Ovary (tissue), 9 donors: ENCODE results near the gene TM4SF20. TPM values are rescaled to one million over a fixed set of nuclear protein-coding genes. Genes with fewer than 3 reads are reported as not detected.

Source experiments
- DNase-seq, 5 donors: peaks; one replicate each; pipeline ENCODE4 v3.0.0-alpha.2; 2019 to 2020
- H3K27ac ChIP-seq, 2 donors: fragments of 200-600 bp; one replicate each; pipeline versions ENCODE4 v1.5.1 to v1.8.0; 2019 to 2022
- H3K27me3 ChIP-seq: fragments of 200-600 bp; one replicate; pipeline ENCODE4 v1.8.0; 2022
- H3K36me3 ChIP-seq: fragments of 200-600 bp; sonication (generic); one replicate; pipeline ENCODE4 v1.5.1; 2019
- H3K4me1 ChIP-seq: one replicate; pipeline ENCODE4 v1.8.1; 2013; ENCODE audit warnings: mild to moderate bottlenecking, moderate library complexity; ENCODE audit not compliant: insufficient read depth
- H3K4me3 ChIP-seq: fragments of 200-600 bp; sonication (generic); one replicate; pipeline ENCODE4 v1.5.1; 2017
- H3K9me3 ChIP-seq, 2 donors: fragments of 200-600 bp in 1 of 2; sonication (generic) in 1 of 2; one replicate each; pipeline versions ENCODE4 v1.5.1 to v1.8.1; 2013 to 2019; ENCODE audit warnings: mild to moderate bottlenecking in 1 of 2, moderate library complexity in 1 of 2
- EP300 ChIP-seq: sonication (generic); formaldehyde crosslinking; IDR thresholded peaks from one replicate; pipeline ENCODE4 v1.6.1; 2017; ENCODE audit warnings: antibody characterized with exemption
- POLR2A ChIP-seq: fragments of 450-650 bp; IDR thresholded peaks from one replicate; pipeline ENCODE4 v1.6.1; 2017; ENCODE audit warnings: antibody characterized with exemption, mild to moderate bottlenecking, moderate library complexity
- WGBS, 3 donors: extraction: QIAGEN DNeasy Blood & Tissue Kit in 1 of 3; methylation state at CpG; one replicate each; pipeline versions ENCODE4 v1.1.5 to v1.1.7; 2013 to 2017; 5-methylcytosine and 5-hydroxymethylcytosine counted together
- intact Hi-C, 4 donors: fragments of 100-400 bp; cut with DNase I; formaldehyde crosslinking; loops; one replicate each; pipeline versions ENCODE4 v1.11.0 to v1.15.1; 2022 to 2023
- polyA plus RNA-seq, 2 donors: library from polyadenylated mRNA; stranded (reverse); fragments of 200-250 nt in 1 of 2; fragments of 350-450 nt in 1 of 2; fragmentation: Illumina TruSeq in 1 of 2; extraction: RNeasy Lipid Tissue Mini Kit (QIAGEN cat#74804) in 1 of 2; gene quantifications; one replicate each; pipeline ENCODE4 v1.2.3, GENCODE V29; 2013 to 2014
- total RNA-seq, 7 donors: library from RNA; depleted of rRNA in 2 of 7; stranded (reverse); fragments of >200 nt in 2 of 7; fragmentation: NEBNext Ultra II Directional in 3 of 7; extraction: Animal tissue kit (Norgen Biotek cat#: 25700) in 3 of 7; gene quantifications; one replicate each; pipeline versions ENCODE4 v1.1.0 to v1.2.4, GENCODE V29; 2016 to 2023
- TF ChIP-seq, protein P1 (sequence below), 3 donors: fragments of 450-650 bp in 2 of 3; fragments of 200-600 bp in 1 of 3; IDR thresholded peaks; one replicate each; pipeline versions ENCODE4 v1.5.1 to v1.8.0; 2016 to 2022; ENCODE audit warnings: antibody characterized with exemption in 3 of 3, mild to moderate bottlenecking in 1 of 3
- donor health status: DM: no; HTN: no; CAD: no; lungs with moderate emphysema.
- donor health status: DM: no; HTN: no; CAD: no.
- donor health status: Bipolar disorder and iron deficiency.
- donor health status: DM: yes; HTN: yes; CAD: no.
- donor health status: DM: no; HTN: no; CAD: no.
- donor health status: DM: yes; HTN: yes; CAD: no.

Gene TM4SF20
- total and polyA plus RNA-seq, 9 donors, result 1.4 TPM; not detected in 8

DNA sequence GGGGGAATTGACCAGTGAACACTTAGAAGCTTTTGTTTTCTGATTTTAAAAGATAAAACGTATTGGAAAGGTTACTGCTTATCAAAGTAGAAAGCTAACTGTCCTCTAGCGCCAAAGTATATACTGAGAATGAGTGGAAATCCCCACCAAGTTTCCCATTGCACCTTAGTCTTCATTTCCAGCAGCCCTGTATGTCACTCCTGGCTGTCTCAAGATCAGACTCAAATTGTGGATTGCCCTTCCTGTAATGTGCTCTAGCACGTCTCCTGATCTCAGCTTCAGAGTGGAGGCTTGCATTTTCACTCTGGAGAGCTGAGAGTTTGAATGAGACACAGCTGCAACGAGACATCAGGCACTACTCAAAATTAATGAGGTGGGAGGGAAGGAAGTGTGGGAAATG is 27.5 kb downstream of the TM4SF20 start:
- H3K4me1 ChIP-seq, result no peaks in the 10 kb centered on the region
- intact Hi-C loops, result no loop called here
- no peaks in the 10 kb centered on the region for H3K9me3 ChIP-seq
- no peak overlapping the region for H3K4me3 ChIP-seq
- no peak overlapping the region for H3K27ac ChIP-seq
- no peaks in the 10 kb centered on the region for H3K36me3 ChIP-seq
- TF ChIP-seq EP300 (no peak), POLR2A (no peak)
- TF ChIP-seq, protein P1, sequence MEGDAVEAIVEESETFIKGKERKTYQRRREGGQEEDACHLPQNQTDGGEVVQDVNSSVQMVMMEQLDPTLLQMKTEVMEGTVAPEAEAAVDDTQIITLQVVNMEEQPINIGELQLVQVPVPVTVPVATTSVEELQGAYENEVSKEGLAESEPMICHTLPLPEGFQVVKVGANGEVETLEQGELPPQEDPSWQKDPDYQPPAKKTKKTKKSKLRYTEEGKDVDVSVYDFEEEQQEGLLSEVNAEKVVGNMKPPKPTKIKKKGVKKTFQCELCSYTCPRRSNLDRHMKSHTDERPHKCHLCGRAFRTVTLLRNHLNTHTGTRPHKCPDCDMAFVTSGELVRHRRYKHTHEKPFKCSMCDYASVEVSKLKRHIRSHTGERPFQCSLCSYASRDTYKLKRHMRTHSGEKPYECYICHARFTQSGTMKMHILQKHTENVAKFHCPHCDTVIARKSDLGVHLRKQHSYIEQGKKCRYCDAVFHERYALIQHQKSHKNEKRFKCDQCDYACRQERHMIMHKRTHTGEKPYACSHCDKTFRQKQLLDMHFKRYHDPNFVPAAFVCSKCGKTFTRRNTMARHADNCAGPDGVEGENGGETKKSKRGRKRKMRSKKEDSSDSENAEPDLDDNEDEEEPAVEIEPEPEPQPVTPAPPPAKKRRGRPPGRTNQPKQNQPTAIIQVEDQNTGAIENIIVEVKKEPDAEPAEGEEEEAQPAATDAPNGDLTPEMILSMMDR (IDR thresholded peaks at IDR 0.05), result no peak
- no peak for DNase-seq
- H3K27me3 ChIP-seq, result no peaks in the 10 kb centered on the region
- WGBS, 3 donors, result 57 to 73% (median 69%) methylated on average over 4 of the region's 4 CpGs

DNA sequence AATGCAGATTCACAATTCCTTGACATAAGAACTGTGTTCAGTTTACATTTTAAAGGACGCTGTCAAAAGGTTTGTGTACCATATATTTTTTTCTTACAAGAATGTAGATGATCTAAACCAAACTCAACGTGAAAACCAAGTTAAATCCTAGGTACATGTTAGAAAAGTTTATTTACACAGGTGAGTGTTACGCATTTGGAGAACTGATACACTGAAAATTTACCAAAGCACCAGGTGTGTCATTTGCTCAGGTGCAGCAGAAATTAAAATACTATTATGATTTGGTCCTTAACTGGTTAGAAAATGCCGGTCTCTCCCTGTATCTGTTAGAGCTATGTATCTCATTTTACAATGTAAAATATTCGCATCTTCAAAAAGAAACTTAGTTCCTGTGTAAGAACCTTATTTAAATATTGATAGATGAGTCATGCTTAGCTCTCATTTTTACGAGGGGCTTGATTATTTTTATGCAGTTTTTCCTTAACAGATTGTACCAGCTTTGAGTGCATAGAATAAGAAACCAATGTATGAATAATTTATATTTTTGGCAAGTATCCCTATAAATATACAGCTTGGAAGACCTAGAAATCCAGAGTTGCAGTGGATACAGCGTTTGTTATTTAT is 29.0 kb downstream of the TM4SF20 start:
- TF ChIP-seq POLR2A (no peak), EP300 (no peak)
- TF ChIP-seq, protein P1 (IDR thresholded peaks at IDR 0.05), result no peak

DNA sequence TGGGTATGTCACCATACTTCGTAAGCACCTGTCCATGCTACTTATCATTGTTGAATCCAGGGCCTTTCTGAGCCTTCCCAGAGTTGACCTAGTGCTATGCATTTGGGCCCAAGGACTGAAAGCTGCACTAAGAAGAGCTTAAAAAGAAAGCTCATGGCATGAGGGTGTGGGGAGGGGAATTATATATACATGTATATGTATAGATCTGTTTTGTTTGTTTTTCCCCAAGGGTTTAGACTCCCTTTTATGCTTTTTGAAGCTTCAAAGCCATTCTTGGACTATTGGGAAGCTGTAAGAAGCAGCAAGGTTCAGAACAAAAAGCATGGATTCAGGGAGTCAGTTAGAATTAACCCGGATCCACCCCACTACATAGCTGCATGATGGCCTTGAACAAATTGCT is 30.8 kb downstream of the TM4SF20 start:
- DNase-seq, result no peak
- WGBS, 3 donors, result 66 to 77% (median 74%) methylated on average over 2 of the region's 2 CpGs
- no peaks in the 10 kb centered on the region for H3K4me1 ChIP-seq
- H3K4me3 ChIP-seq, result no peak overlapping the region
- H3K36me3 ChIP-seq, result no peaks in the 10 kb centered on the region
- H3K27ac ChIP-seq, result no peak overlapping the region
- H3K9me3 ChIP-seq, result no peaks in the 10 kb centered on the region
- no peaks in the 10 kb centered on the region for H3K27me3 ChIP-seq
- intact Hi-C loops, result no loop called here
- TF ChIP-seq EP300 (no peak), POLR2A (no peak)
- TF ChIP-seq, protein P1 (IDR thresholded peaks at IDR 0.05), result no peak

More for the DNA sequence above, 29.0 kb downstream of the TM4SF20 start:
- Histone ChIP-seq H3K4me1 (no peaks in the 10 kb centered on the region), H3K36me3 (no peaks in the 10 kb centered on the region), H3K4me3 (no peak overlapping the region), H3K27ac (no peak overlapping the region), H3K27me3 (no peaks in the 10 kb centered on the region), H3K9me3 (no peaks in the 10 kb centered on the region)
- no peak for DNase-seq
- WGBS, 3 donors, result 91 to 92% (median 91%) methylated on average over 7 of the region's 7 CpGs
- intact Hi-C loops, result no loop called here

DNA sequence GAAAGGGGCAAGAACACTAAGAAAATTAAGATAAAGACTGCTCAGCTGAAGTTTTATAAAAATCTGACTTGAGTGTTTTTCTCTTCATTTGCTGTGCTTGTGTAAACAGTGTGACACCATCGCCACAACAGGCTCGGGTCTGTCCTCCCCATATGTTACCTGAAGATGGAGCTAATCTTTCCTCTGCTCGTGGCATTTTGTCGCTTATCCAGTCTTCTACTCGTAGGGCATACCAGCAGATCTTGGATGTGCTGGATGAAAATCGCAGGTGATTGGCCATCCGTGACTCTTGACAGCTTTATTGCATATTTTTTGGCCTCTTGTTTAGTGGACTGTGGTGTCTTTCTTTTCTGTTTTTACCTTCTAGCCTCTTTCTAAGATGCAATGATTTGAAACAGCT is 32.0 kb downstream of the TM4SF20 start:
- H3K27me3 ChIP-seq, result no peaks in the 10 kb centered on the region
- 74 to 77% (median 74%) methylated on average over 7 of the region's 7 CpGs for WGBS, 3 donors
- TF ChIP-seq, protein P1 (IDR thresholded peaks at IDR 0.05), result no peak
- TF ChIP-seq POLR2A (no peak), EP300 (no peak)
- no peak for DNase-seq
- H3K9me3 ChIP-seq, result no peaks in the 10 kb centered on the region
- H3K36me3 ChIP-seq, result no peaks in the 10 kb centered on the region
- no peaks in the 10 kb centered on the region for H3K4me1 ChIP-seq
- intact Hi-C loops, result no loop called here
- H3K27ac ChIP-seq, result no peak overlapping the region
- no peak overlapping the region for H3K4me3 ChIP-seq
